ENCODE measurements around the gene CACNB1.

CACNB1 gene

GRCh38 chr17:39244600-39245570, 47.4 kb upstream of the CACNB1 start:
- no peak for TF ChIP-seq RARB (CRISPR knock-in tag; IDR thresholded peaks at IDR 0.05)
- TF ChIP-seq GLIS3 (CRISPR knock-in tag; IDR thresholded peaks at IDR 0.05): no peak
- no peak for TF ChIP-seq ZNF565 (CRISPR knock-in tag; conservative IDR thresholded peaks at IDR 0.05; ENCODE audit: low read depth)
- no peak for TF ChIP-seq SNAI2 (CRISPR knock-in tag; IDR thresholded peaks at IDR 0.05)
- TF ChIP-seq ZC3H10 (CRISPR knock-in tag; IDR thresholded peaks at IDR 0.05): no peak
- no peak for TF ChIP-seq TOX (CRISPR knock-in tag; IDR thresholded peaks at IDR 0.05; ENCODE audit: borderline replicate concordance)
- no peak for TF ChIP-seq PPARA (CRISPR knock-in tag; IDR thresholded peaks at IDR 0.05; ENCODE audit: borderline replicate concordance)
- no peak for TF ChIP-seq ZFP3 (CRISPR knock-in tag; IDR thresholded peaks at IDR 0.05)
- no peak for TF ChIP-seq ARNTL (CRISPR knock-in tag; IDR thresholded peaks at IDR 0.05; ENCODE audit: borderline replicate concordance, low read depth)
- no peak for TF ChIP-seq BACH2 (CRISPR knock-in tag; IDR thresholded peaks at IDR 0.05; ENCODE audit: borderline replicate concordance)
- no peak for TF ChIP-seq PATZ1 (CRISPR knock-in tag; IDR thresholded peaks at IDR 0.05; ENCODE audit: borderline replicate concordance)
- no peak for TF ChIP-seq CSRNP3 (CRISPR knock-in tag; IDR thresholded peaks at IDR 0.05)
- TF ChIP-seq POU6F1 (CRISPR knock-in tag; IDR thresholded peaks at IDR 0.05; ENCODE audit: borderline replicate concordance, low read depth): no peak
- no peak for TF ChIP-seq ESRRG (CRISPR knock-in tag; IDR thresholded peaks at IDR 0.05)
- TF ChIP-seq ISL1 (CRISPR knock-in tag; IDR thresholded peaks at IDR 0.05): no peak
- TF ChIP-seq ZNF8 (CRISPR knock-in tag; IDR thresholded peaks at IDR 0.05): no peak
- no peak for TF ChIP-seq ZFP30 (CRISPR knock-in tag; IDR thresholded peaks at IDR 0.05)
- peak; percentile 96 for ATAC-seq

GRCh38 chr17:39244016-39244599, 46.6 kb upstream of the CACNB1 start:
- no peak for TF ChIP-seq CREB5 (CRISPR knock-in tag; IDR thresholded peaks at IDR 0.05; ENCODE audit: low read depth)
- no peak for TF ChIP-seq ZFP30 (CRISPR knock-in tag; IDR thresholded peaks at IDR 0.05)
- TF ChIP-seq ZC3H10 (CRISPR knock-in tag; IDR thresholded peaks at IDR 0.05): no peak
- no peak for TF ChIP-seq ZNF8 (CRISPR knock-in tag; IDR thresholded peaks at IDR 0.05)
- no peak for TF ChIP-seq BACH2 (CRISPR knock-in tag; IDR thresholded peaks at IDR 0.05; ENCODE audit: borderline replicate concordance)
- TF ChIP-seq TOX (CRISPR knock-in tag; IDR thresholded peaks at IDR 0.05; ENCODE audit: borderline replicate concordance): no peak
- no peak for TF ChIP-seq ZNF565 (CRISPR knock-in tag; conservative IDR thresholded peaks at IDR 0.05; ENCODE audit: low read depth)
- no peak for TF ChIP-seq OSR1 (CRISPR knock-in tag; IDR thresholded peaks at IDR 0.05)
- no peak for TF ChIP-seq CSDC2 (CRISPR knock-in tag; IDR thresholded peaks at IDR 0.05)
- no peak for TF ChIP-seq PPARA (CRISPR knock-in tag; IDR thresholded peaks at IDR 0.05; ENCODE audit: borderline replicate concordance)
- TF ChIP-seq GLIS3 (CRISPR knock-in tag; IDR thresholded peaks at IDR 0.05): no peak
- no peak for TF ChIP-seq SNAI2 (CRISPR knock-in tag; IDR thresholded peaks at IDR 0.05)
- no peak for TF ChIP-seq TSHZ2 (CRISPR knock-in tag; IDR thresholded peaks at IDR 0.05)
- no peak for TF ChIP-seq ZFP3 (CRISPR knock-in tag; IDR thresholded peaks at IDR 0.05)
- no peak for TF ChIP-seq ESRRG (CRISPR knock-in tag; IDR thresholded peaks at IDR 0.05)
- no peak for TF ChIP-seq PATZ1 (CRISPR knock-in tag; IDR thresholded peaks at IDR 0.05; ENCODE audit: borderline replicate concordance)
- TF ChIP-seq RARB (CRISPR knock-in tag; IDR thresholded peaks at IDR 0.05): no peak
- TF ChIP-seq ARNTL (CRISPR knock-in tag; IDR thresholded peaks at IDR 0.05; ENCODE audit: borderline replicate concordance, low read depth): no peak
- TF ChIP-seq ISL1 (CRISPR knock-in tag; IDR thresholded peaks at IDR 0.05): no peak
- peak; percentile 5 for ATAC-seq

Measured in SK-N-SH treated with all-trans-retinoic acid at 6 μM for 48 hours (cell line).